ENCODE data around the gene CRYZL1.

Gene CRYZL1

DNA sequence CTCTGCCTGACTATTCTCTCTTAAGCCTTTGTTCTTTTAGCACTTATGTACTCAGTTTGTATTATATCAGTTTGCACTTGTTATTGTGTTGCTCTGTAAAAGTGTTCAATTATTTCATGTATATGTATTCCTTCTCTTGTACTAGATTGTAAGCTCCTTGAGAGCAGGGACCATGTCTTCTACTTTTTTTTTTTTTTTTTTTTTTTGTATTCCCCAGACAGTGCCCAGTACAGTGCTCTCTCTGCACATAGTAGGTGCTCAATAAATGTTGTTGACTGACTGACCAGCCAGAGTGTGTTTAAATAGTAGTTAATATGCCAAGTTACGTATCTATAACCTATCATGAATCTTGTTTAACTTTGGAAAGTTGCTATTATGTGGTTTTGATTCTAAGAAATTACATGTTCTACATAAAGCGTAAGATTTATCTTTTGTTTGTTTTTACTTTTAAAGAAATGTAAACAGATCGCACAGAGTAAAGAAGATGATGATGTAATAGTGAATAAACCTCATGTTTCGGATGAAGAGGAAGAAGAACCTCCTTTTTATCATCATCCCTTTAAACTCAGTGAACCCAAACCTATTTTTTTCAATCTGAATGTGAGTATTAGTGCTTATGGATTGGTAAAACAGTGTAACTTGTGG is 82.6 kb downstream of the CRYZL1 start:
- no peak for DNase-seq

DNA sequence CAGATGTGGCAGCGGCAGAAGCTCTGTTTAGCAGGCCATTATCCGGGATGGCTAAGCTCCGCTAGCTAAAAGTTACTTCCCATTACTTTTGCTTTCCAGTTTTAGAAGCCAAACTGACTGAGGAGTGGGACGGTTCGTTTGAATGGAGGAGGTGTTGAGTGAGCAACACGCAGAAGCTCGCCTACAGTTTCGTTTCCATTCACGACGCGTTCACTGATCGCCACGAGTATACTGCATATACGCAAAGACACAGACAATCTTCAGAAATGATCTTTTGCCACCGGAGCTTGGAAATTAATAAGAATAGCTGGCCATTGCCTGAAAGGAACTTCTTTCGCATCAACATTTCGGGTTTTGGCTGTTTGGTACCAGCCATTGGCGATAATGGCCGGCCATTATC is 84.1 kb downstream of the CRYZL1 start:
- DNase-seq: no peak

DNA sequence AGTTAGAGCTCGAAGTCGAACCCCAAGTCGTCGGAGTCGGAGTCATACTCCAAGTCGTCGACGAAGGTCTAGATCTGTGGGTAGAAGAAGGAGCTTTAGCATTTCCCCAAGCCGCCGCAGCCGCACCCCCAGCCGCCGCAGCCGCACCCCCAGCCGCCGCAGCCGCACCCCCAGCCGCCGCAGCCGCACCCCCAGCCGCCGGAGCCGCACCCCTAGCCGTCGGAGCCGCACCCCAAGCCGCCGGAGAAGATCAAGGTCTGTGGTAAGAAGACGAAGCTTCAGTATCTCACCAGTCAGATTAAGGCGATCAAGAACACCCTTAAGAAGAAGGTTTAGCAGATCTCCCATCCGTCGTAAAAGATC is 86.6 kb downstream of the CRYZL1 start:
- DNase-seq: no peak

DNA sequence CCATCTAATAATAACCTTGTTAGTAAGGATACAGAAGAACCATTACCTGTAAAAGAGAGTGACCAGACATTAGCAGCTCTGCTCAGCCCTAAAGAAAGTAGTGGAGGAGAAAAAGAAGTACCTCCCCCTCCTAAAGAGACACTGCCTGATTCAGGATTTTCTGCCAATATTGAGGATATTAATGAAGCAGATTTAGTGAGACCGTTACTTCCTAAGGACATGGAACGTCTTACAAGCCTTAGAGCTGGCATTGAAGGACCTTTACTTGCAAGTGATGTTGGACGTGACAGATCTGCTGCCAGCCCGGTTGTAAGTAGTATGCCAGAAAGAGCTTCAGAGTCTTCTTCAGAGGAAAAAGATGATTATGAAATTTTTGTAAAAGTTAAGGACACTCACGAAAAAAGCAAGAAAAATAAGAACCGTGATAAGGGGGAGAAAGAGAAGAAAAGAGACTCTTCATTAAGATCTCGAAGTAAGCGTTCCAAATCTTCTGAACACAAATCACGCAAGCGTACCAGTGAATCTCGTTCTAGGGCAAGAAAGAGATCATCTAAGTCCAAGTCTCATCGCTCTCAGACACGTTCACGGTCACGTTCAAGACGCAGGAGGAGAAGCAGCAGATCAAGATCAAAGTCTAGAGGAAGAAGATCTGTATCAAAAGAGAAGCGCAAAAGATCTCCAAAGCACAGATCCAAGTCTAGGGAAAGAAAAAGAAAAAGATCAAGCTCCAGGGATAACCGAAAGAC is 87.1 kb downstream of the CRYZL1 start:
- DNase-seq: no peak

DNA sequence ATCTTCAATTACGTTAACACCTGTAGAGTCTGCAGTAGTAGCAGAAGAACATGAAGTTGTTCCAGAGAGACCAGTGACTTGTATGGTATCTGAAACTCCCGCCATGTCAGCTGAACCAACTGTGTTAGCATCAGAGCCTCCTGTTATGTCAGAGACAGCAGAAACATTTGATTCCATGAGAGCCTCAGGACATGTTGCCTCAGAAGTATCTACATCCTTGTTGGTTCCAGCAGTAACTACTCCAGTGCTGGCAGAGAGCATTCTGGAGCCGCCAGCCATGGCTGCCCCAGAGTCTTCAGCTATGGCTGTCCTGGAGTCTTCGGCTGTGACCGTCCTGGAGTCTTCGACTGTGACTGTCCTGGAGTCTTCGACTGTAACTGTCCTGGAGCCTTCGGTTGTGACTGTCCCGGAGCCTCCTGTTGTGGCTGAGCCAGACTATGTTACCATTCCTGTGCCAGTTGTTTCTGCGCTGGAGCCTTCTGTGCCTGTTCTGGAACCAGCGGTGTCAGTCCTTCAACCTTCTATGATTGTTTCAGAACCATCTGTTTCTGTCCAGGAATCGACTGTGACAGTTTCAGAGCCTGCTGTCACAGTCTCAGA is 88.4 kb downstream of the CRYZL1 start:
- no peak for DNase-seq

DNA sequence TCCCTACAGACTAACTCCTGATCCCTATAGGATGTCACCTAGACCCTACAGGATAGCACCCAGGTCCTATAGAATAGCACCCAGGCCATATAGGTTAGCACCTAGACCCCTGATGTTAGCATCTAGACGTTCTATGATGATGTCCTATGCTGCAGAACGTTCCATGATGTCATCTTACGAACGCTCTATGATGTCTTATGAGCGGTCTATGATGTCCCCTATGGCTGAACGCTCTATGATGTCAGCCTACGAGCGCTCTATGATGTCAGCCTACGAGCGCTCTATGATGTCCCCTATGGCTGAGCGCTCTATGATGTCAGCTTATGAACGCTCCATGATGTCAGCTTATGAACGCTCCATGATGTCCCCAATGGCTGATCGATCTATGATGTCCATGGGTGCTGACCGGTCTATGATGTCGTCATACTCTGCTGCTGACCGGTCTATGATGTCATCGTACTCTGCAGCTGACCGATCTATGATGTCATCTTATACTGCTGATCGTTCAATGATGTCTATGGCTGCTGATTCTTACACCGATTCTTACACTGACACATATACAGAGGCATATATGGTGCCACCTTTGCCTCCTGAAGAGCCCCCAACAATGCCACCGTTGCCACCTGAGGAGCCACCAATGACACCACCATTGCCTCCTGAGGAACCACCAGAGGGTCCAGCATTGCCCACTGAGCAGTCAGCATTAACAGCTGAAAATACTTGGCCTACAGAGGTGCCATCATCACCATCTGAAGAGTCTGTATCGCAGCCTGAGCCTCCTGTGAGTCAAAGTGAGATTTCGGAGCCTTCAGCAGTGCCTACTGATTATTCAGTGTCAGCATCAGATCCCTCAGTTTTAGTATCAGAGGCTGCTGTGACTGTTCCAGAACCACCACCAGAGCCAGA is 89.2 kb downstream of the CRYZL1 start:
- DNase-seq: no peak

DNA sequence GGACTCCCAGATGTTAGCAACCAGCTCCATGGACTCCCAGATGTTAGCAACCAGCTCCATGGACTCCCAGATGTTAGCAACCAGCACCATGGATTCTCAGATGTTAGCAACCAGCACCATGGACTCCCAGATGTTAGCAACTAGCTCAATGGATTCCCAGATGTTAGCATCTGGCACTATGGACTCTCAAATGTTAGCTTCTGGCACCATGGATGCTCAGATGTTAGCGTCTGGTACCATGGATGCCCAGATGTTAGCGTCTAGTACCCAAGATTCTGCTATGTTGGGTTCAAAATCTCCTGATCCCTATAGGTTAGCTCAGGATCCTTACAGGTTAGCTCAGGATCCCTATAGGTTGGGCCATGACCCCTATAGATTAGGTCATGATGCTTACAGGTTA is 89.9 kb downstream of the CRYZL1 start:
- DNase-seq: no peak

DNA sequence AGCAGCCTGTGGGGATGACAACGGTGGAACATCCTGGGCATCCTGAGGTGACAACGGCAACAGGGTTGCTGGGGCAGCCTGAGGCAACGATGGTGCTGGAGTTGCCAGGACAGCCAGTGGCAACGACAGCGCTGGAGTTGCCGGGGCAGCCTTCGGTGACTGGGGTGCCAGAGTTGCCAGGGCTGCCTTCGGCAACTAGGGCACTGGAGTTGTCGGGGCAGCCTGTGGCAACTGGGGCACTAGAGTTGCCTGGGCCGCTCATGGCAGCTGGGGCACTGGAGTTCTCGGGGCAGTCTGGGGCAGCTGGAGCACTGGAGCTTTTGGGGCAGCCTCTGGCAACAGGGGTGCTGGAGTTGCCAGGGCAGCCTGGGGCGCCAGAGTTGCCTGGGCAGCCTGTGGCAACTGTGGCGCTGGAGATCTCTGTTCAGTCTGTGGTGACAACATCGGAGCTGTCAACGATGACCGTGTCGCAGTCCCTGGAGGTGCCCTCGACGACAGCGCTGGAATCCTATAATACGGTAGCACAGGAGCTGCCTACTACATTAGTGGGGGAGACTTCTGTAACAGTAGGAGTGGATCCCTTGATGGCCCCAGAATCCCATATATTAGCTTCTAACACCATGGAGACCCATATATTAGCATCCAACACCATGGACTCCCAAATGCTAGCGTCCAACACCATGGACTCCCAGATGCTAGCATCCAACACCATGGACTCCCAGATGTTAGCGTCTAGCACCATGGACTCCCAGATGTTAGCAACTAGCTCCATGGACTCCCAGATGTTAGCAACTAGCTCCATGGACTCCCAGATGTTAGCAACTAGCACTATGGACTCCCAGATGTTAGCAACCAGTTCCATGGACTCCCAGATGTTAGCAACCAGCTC is 90.5 kb downstream of the CRYZL1 start:
- DNase-seq: no peak

DNA sequence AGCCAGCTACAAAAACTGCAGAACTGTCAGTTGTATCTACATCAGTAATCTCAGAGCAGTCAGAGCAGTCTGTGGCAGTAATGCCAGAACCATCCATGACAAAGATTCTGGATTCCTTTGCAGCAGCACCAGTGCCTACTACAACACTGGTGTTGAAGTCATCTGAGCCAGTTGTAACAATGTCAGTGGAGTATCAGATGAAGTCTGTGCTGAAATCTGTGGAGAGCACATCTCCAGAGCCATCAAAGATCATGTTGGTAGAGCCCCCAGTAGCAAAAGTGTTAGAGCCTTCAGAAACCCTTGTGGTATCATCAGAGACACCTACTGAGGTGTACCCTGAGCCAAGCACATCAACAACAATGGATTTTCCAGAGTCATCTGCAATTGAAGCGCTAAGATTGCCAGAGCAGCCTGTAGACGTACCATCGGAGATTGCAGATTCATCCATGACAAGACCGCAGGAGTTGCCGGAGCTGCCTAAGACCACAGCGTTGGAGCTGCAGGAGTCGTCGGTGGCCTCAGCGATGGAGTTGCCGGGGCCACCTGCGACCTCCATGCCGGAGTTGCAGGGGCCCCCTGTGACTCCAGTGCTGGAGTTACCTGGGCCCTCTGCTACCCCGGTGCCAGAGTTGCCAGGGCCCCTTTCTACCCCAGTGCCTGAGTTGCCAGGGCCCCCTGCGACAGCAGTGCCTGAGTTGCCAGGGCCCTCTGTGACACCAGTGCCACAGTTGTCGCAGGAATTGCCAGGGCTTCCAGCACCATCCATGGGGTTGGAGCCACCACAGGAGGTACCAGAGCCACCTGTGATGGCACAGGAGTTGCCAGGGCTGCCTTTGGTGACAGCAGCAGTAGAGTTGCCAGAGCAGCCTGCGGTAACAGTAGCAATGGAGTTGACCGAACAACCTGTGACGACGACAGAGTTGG is 91.4 kb downstream of the CRYZL1 start:
- no peak for DNase-seq

DNA sequence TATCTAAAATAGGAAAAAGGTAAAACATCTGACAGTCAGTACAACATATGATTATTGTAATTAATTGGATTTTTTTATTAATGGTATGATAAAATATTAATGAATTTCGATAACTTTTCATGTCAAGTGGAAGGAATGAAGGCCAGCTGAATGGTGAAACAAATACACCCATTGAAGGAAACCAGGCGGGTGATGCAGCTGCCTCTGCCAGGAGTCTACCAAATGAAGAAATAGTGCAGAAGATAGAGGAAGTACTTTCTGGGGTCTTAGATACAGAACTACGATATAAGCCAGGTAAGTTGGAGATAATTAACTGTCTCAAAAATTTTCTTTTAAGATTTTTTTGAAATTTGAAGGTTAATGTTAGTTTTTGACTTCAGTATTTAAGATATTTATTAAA is 95.5 kb downstream of the CRYZL1 start:
- DNase-seq: no peak

DNA sequence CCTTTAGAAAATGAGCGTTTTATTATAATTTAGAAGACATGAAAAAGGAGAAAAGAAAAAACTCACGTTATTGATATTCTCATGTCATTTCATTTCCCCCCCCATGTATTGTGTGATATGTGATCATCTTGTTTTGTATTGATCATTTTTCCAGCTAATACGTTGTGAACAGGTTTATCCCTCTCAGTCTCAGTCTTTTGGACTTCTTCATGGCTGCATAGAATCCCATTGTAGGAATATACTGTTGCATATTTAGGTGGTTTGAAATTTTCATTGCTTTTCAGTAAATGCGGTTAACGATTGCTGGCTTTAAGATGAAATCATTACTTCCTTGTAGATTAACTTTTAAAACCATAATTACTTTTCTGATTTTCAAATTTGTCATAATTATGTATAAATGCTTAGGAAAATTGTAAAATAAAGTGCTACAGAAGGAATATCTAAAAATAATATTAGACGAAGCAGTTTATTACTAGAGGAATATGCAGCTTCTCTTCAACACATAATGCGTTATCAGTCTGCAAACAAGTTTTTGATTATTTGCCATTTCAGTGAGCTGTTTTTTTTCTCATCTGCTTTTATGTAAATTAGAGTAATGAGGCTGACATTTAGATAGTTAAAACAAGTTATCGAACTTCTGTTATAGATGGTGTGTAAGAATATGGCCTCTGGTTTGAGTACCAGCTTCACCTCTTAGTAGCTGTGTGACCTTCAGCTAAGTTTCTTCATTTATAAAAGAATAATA is 96.9 kb downstream of the CRYZL1 start:
- DNase-seq: no peak

DNA sequence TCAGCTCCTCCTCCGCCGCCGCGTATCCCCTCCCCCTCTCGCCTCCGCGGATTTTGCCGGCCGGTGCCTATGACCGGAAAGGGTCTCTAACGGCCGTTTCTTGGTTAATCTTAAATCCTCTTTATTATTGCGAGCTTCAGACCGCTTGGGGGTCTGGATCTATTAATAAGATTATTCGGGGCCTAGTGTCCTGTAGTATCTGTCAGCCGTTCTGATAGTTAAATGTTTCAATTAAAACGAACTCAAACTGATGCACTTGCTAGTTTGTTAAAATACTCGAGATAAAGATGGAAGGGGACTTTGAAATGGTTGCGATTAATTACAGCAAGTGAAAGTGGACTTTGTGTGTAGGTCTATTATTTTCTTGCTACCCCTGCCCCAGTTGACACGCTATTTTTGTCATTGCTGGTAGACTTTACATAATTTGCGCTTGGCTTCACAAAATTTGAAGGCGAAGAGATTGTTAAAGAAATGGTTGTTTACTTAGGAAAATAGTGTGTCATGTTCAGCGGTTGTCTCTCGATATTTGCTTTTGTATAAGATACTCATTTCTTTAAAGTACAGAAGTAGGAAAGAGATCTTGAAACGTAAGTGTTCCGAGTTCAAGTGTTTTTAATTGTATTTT is 97.9 kb downstream of the CRYZL1 start:
- DNase-seq: peak; percentile 77

DNA sequence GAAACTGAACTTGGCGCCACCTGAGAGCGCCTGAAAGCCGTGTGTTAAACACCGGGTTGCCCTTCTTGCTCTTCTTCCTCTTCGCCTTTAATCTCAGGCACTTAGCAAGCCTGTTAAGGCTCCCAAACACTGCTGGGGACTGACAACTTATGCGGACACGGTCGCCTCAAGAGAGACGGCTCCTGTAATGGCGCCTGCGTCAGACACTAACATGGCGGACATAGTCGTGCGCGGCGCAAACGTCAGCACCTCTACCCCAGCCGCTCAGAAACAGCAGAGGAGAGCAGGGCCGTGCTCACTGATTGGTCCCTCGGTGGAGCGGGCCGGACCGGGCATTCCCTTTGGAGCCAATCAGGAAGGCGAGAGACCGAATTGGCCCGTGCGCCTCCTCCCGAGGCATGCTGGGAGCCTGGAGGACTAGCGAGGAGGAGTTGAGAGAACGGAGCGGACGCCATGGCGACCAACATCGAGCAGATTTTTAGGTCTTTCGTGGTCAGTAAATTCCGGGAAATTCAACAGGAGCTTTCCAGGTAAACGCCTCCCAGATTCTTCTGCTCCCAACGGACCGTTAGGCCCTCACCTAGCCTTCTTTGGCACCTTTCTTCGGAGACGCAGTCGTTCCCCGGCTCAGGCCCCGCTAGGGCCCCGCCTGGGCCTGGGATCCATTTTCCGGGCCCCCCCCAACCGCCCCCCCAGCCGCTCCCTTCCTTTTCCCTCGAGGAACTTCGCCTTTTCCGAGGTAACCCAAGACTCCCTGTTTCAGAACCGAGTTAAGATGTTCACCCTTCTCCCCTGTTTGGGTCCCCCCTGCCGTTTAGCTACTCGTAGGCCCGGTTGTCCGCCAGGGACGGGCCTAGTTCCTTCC is 98.7 kb downstream of the CRYZL1 start, which contains the start of gene SON:
Gene SON (plus strand): TSS at position 399 of the 865 bp plus-strand sequence. CDS start 55 bp downstream, at position 454.
- peak; percentile 99 for DNase-seq

DNA sequence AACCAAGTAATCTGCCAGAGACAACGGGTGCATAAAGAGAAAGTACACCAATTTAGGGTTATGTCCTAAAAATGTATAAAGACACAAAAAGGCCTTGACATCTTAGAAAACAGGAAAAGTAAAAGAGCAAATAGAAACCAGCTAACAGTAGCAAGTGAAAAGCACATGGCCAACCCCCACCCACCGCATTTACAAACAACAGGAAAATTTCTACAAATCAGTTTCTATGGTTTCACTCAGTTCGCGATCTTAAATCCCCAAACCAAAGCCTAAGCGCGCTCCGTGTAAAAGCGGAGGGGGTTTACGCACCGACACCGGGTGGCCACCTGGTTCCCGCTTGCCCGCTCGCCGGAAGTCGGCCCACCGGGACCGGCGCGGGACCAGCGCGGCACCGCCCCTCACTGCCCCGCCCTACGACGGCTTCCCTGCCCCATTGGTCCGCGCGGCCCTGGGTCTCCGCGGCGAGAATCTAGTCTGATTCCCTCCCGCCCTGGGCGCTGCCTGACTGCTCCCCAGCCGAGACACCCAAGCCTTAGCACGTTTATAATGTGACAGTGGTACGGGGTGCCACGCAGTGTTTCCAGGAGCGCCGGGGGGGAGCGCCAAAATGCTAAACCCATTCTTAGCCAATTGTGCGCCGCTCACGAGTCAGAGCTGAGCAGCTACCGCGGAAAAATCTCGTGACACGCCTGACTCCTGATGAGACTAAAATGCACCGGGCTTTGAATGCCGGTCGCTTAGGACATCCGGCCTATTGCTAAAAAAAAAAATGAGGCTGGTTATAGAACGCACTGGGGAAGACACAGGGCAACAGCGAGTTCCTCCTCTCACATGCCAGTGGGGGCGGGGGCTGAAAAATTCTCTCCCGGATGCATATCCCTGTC is 99.5 kb downstream of the CRYZL1 start, which contains the start of gene GART:
Gene GART (minus strand): TSS at position 362 of the 884 bp plus-strand sequence. CDS start 2,802 bp downstream, outside the sequence.
- DNase-seq: peak; percentile 86

DNA sequence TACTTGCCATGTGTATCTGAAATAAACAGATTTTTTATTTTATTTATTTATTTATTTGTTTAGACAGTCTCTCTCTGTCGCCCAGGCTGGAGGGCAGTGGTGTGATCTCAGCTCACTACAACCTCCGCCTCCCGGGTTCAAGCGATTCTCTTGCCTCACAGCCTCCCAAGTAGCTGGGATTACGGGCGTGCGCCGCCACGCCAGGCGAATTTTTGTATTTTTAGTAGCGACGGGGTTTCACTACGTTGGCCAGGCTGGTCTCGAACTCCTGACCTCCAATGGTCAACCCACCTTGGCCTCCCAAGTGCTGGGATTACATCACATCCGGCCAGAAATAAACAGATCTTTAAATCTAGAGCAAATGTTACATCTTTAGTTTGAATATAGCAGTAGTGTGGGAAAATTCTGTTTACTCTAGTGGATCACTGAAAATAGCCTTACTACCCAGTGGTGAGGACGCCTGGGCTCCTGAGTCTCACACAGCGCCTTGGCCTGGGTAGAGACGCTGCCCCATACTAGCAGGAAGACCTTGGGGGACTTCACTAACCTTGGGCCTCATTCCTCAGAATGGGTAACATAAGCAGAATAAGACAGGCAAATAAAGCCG is 100.3 kb downstream of the CRYZL1 start:
- peak; percentile 37 for DNase-seq

DNA sequence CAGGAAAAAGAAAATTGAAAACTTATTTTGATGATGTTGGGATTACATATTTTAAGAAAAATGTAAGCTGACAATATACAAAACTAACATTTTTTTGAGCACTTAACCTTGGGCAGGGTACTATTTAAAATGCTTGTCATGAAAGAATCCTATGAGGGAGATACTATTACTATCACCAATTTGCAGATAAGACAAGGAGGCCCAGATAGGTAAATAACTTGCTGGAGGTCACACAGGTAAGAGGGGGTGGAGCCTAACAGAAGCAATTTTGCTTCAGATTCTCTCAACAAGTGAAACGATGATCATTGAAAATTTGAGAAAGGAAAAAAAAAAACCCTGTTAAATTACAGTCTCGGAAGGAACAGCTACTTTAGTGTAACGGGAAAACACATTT is 100.8 kb downstream of the CRYZL1 start:
- no peak for DNase-seq

DNA sequence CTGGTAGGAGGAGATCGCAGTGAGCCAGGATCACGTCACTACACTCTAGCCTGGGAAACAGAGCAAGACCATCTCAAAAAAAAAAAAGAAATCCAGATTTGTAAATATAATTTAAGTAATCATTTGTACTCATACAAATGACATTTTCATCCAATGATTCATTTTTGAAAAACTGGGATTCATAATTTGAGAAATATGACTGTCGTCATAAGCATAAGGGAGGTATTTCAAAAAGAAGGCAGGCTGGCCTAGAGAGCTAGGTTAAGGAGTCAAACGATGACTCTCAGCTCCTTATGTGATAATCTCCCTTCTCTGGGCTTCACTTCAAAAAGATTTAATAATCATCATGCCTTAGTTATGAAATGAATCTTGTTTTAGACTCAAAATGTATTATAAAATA is 101.9 kb downstream of the CRYZL1 start:
- no peak for DNase-seq
